ENCODE measurements around the gene LMO4. TPM values are rescaled to one million over a fixed set of nuclear protein-coding genes. Genes with fewer than 3 reads are reported as not detected.

Gene LMO4
- polyA plus RNA-seq, 2 of the 4 experiments (the other 2 are of a cell fraction), result 54.7 to 68.9 TPM

- FAIRE-seq (no peak), DNase-seq (ENCODE audit: low read depth in 1 of 2, low spot score in 1 of 2) (no peak), ATAC-seq (no peak)
- Histone ChIP-seq H3K9me3 (no peaks in the 10 kb centered on the region), H3K4me3 (no peak overlapping the region), H3K27ac (no peak overlapping the region), H3K4me1 (no peaks in the 10 kb centered on the region), H3K4me2 (no peak overlapping the region)
- TF ChIP-seq FOSB (CRISPR knock-in tag; IDR thresholded peaks at IDR 0.05) (no peak), CEBPB (IDR thresholded peaks at IDR 0.05) (no peak), CHD4 (IDR thresholded peaks at IDR 0.05; ENCODE audit: borderline replicate concordance) (no peak), HEYL (CRISPR knock-in tag; IDR thresholded peaks at IDR 0.05) (no peak), ELK1 (IDR thresholded peaks at IDR 0.05; ENCODE audit: low read depth, low read length) (no peak), MYC (IDR thresholded peaks at IDR 0.05; ENCODE audit: borderline replicate concordance, low read length) (no peak), PHF8 (IDR thresholded peaks at IDR 0.05; ENCODE audit: borderline replicate concordance, low read depth) (no peak), RFX5 (IDR thresholded peaks at IDR 0.05) (no peak), ZNF302 (CRISPR knock-in tag; IDR thresholded peaks at IDR 0.05) (no peak), RNF2 (IDR thresholded peaks at IDR 0.05; ENCODE audit: borderline replicate concordance, low read depth) (no peak), SMC3 (IDR thresholded peaks at IDR 0.05) (no peak), BCL3 (IDR thresholded peaks at IDR 0.05) (no peak), HDAC2 (IDR thresholded peaks at IDR 0.05) (no peak), BHLHE40 (IDR thresholded peaks at IDR 0.05; ENCODE audit: low read depth, low read length) (no peak), REST (IDR thresholded peaks at IDR 0.05) (no peak), CTCF (IDR thresholded peaks at IDR 0.05) (no peak), MAFK (IDR thresholded peaks at IDR 0.05; ENCODE audit: partially characterized antibody) (no peak), SREBF2 (IDR thresholded peaks at IDR 0.05) (no peak), POLR2AphosphoS2 (conservative IDR thresholded peaks at IDR 0.05; ENCODE audit: low read length) (no peak)
- TF ChIP-seq, protein P1, sequence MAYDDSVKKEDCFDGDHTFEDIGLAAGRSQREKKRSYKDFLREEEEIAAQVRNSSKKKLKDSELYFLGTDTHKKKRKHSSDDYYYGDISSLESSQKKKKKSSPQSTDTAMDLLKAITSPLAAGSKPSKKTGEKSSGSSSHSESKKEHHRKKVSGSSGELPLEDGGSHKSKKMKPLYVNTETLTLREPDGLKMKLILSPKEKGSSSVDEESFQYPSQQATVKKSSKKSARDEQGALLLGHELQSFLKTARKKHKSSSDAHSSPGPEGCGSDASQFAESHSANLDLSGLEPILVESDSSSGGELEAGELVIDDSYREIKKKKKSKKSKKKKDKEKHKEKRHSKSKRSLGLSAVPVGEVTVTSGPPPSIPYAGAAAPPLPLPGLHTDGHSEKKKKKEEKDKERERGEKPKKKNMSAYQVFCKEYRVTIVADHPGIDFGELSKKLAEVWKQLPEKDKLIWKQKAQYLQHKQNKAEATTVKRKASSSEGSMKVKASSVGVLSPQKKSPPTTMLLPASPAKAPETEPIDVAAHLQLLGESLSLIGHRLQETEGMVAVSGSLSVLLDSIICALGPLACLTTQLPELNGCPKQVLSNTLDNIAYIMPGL (CRISPR knock-in tag; IDR thresholded peaks at IDR 0.05; ENCODE audit: borderline replicate concordance), result no peak
- ChIA-PET POLR2A (no interaction called here), CTCF (interaction anchor here (1.1 to 2.0 kb wide), 2 partner anchors 8 to 9 kb away, joined by 4 to 10 read pairs; no protein-coding TSS in a partner anchor)
- 45% methylated on average over 13 of the region's 13 CpGs for WGBS (ENCODE audit: missing lambda C conversion rate)
These were observed 44.0 kb upstream of the LMO4 start for GRCh38 chr1:87284456-87285240.

Measured in A549 (cell line).